Glomerular visceral epithelial cell (primary cell): ENCODE results near the gene ZDHHC18.
A peak's percentile ranks its signal among the peaks of the same experiment; 100 is the strongest.
"Not testable (repeated sequence)": the region's sequence is repeated elsewhere in the genome, so short reads cannot be mapped to it uniquely, and the experiment has no call there.

Source experiments
- DNase-seq: peaks from one replicate; pipeline ENCODE4 v3.0.0-alpha.2; 2016; ENCODE audit errors: extremely low spot score

The ZDHHC18 gene

DNA sequence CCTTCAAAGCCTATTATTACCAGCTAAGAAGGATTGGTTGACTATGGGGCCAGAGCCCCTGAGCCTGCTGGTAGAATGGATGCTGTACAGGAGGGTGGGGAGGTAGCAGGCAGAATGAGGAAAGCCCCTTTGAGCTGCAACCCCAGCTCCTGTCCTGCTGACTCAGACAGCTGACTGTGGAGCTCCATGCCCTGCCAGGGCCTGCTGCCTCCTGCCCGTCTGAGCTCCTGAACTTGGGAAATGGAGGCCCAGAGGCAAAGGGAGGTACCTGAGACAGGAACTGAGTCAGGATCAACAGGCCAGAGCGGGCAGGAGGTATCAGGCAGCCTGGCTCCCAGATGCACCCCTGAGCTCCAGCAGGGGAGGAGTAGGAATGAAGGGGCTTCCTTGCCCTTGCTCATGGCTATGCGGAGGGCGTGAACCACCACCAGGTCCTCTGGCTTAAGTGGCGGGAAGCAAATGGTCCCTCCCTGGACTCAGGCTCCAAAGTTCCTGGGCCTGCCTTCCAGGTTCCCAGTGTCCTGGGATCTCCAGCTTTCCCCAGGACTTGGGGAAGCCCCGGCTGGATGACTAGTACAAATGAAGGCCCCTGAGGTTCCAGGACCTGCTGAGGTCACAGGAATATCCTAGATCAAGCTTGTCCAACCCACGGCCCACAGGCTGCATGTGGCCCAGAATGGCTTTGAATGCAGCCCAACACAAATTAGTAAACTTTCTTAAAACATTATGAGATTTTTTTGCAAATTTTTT is 32.6 kb downstream of the ZDHHC18 start:
- DNase-seq, result peak; percentile 28

GRCh38 chr1:26861286-26861701 is 34.8 kb downstream of the ZDHHC18 start:
- peak; percentile 22 for DNase-seq

DNA sequence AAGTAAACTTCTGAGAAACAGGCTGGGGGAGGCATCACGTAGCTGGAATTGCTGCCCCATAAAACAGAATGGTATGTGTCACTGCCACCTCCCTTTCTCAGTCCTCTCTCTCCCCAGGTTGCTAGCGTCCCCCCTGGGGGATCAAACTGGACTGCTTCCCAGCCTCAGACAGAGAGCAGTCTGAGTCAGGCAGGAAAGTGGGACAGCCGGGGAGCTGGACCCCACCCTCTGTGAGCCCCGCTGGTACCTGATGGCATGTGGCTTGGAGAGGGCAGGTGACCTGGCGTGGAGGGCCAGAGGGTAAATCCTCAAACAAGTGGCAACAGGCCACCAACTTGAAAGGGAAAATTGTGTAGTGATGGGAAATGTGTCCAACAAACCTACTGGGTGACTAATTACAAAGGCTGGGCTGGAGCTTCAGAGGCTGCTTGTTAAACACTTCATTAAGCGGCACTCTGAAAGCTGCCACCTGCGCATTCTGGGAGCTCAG is 35.4 kb downstream of the ZDHHC18 start:
- DNase-seq, result peak; percentile 30

DNA sequence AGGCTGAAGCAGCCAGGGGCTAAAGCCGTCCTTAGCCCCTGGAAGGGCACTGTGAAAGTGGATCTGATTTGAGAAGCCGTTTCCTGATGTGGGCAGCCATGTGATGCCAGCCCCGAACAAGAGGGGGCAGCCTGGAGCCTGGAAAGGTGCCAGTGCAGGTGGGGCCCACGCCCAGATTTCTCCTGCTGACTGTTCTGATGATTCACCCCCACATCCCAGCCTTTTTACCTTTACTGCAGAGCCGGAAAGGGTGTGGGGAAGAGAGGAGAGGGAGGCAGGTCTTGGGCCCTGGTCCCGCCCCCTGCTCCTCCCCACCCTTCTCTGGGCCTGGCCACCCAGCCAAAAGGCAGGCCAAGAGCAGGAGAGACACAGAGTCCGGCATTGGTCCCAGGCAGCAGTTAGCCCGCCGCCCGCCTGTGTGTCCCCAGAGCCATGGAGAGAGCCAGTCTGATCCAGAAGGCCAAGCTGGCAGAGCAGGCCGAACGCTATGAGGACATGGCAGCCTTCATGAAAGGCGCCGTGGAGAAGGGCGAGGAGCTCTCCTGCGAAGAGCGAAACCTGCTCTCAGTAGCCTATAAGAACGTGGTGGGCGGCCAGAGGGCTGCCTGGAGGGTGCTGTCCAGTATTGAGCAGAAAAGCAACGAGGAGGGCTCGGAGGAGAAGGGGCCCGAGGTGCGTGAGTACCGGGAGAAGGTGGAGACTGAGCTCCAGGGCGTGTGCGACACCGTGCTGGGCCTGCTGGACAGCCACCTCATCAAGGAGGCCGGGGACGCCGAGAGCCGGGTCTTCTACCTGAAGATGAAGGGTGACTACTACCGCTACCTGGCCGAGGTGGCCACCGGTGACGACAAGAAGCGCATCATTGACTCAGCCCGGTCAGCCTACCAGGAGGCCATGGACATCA is 36.5 kb downstream of the ZDHHC18 start, which contains the start of gene SFN:
Gene SFN, plus strand, starts transcription at position 369 of the 904 bp plus-strand sequence. Its CDS starts 64 bp downstream, at position 433.
- DNase-seq, result peak; percentile 86

- DNase-seq, result no peak
These were observed 37.2 kb downstream of the ZDHHC18 start for GRCh38 chr1:26863685-26864077.

DNA sequence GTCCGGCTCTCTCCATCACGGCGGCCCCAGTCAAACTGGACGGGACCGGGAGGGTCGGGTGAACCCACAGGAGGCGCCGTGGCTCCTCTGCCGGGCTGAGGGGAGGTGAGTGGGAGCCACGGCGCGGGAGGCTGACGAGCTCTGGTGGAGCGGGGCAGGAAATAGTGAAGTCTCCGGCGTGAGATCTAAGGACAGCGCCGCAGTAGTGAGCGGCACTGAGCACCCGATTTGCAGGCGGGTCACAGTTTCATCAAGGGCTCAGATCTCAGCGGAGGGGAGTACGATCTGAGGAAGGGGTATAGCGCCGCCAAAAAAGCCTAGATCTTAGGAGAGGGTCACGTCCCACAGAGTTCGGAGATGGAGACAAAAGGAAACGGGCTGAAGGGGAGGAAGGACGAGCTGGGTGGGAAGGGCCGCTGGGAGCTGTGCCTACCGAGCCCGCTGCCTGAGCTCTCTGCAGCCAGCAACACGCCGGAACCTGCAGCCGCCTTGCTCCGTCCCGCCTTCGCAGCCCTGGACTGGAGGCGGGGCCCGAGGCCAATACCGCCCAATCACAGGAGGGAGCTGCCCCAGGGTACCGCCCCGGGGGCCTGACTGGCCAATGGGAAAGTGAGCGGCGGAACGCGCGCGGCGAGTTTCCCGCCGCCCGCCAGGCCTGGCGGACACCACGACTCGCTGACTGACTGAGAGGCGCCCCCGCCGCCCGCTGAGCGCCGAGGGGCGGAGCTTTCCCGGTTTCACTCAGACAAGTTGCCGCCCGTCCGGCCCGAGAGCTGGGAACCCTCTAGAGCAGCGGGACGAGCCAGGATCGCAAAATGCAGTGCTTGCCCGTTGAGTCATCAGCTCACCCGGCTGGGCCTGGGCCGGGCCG is 38.4 kb downstream of the ZDHHC18 start:
- DNase-seq, result peak; percentile 99

GRCh38 chr1:26873097-26873496 is 46.6 kb downstream of the ZDHHC18 start:
- not testable (repeated sequence) for DNase-seq

GRCh38 chr1:26874896-26875295 is 48.4 kb downstream of the ZDHHC18 start:
- no peak for DNase-seq

GRCh38 chr1:26877326-26877725 is 50.8 kb downstream of the ZDHHC18 start:
- DNase-seq, result no peak

DNA sequence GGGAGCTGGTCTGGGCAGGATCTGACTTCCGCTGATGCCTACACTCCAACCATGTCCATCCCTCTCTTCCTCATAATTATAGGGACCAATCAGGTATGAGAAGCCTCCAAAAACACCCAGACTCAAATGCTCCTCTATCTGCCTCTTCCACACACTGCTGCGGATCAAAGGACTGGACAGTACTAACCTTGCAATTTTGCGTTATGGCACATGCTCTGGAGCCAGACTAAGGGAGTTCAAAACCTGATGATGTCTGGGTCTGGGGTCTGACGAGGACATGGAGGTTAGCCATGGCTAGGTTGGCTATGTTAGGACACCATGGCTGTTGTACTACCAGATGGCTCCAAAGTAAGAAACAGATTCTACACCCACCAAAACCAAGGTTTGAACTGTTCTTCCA is 53.3 kb downstream of the ZDHHC18 start:
- DNase-seq, result no peak

DNA sequence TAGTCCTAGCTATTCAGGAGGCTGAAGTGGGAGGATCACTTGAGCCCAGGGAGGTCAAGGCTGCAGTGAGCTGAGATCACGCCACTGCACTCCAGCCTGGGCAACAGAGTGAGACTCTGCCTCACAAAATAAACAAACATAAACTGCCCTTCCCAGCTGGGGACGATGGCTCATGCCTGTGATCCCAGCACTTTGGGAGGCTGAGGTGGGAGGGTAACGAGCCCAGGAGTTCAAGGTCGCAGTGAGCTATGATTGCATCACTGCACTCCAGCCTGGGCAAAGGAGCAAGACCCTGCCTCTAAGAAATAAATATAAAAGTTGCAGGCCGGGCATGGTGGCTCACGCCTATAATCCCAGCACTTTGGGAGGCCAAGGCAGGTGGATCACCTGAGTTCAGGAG is 55.1 kb downstream of the ZDHHC18 start:
- not testable (repeated sequence) for DNase-seq

DNA sequence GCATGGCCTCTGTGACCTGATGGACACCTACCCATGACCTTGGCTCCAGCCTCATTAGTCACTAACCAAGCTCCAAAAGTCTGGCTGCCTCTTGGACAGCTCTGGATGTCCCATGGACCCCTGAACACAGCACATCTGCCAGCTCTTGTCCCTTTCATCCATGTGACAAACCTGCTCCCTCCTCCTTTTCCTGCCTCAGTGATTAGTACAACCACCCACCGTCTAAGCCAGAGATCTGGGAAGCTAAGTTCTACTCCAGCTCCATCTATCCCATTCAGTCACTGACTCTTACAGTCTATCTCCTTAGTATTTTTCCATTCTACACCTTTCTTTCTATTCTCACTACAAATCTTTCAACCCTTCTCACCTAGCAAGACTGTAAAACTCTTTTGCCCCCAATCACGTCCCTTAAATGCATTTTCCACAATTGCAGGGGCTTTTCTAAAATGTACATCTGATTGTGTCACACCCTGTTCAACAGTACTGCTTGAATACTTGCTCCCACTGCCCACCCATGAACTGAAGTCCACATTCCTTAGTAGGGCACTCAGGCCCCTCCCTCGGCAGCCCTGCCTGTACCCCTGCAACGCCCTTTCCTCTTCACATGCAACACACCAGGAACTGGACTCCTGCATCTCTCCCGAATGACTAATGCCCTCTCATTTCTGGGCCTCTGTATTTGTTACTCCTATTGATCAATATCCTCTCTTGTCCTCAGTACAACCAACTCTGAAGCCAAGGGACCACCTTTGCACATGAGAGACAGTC is 56.4 kb downstream of the ZDHHC18 start:
- DNase-seq, result no peak

DNA sequence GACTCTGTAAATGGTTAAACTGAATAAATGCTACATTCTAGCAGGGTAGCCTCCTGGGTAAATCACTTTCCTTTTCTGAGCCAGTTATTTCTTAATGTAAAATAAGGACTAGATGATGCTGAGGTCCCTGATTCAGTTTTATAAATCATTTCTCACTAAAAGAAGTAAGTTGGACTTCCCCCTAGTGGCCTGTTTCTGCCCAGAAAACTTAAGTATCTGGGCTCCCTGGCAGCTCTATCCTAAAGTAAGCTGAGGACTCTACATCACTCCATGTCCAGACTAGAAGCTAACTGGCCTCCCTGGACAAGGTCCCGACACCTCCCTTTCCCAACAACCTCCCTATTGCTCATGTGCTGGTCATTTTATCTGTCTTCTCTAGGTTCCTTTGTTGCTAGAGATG is 60.6 kb downstream of the ZDHHC18 start:
- peak; percentile 49 for DNase-seq

GRCh38 chr1:26888231-26888630 is 61.7 kb downstream of the ZDHHC18 start:
- DNase-seq, result no peak

GRCh38 chr1:26889551-26890466 is 63.3 kb downstream of the ZDHHC18 start, which contains the start of gene GPN2:
Gene GPN2 (minus strand): TSS chr1:26890283. CDS start chr1:26890096, 187 bp downstream.
- peak; percentile 67 for DNase-seq

- DNase-seq, result no peak
These were observed 63.9 kb downstream of the ZDHHC18 start for GRCh38 chr1:26890467-26890796.

GRCh38 chr1:26894263-26894662 is 67.8 kb downstream of the ZDHHC18 start:
- DNase-seq, result no peak

DNA sequence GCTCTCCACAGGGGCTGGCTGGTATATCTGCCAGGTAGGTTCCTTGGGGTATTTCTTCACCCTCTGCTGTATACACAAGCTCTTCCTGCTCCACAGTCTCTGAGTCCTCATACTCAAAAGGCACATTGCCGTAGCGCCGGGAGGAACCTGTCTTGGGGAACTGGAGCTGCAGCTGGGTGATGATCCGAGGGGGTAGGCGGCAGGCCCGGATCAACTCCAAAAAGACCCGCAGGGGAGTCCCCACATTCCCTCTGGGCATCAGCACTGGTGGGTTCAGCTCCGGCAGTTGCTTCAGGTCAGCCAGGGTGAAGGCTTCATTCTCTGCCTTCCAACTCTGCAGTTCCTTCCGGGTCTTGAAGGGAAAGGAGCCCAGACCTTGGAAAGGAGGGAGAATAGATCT is 70.9 kb downstream of the ZDHHC18 start:
- no peak for DNase-seq

DNA sequence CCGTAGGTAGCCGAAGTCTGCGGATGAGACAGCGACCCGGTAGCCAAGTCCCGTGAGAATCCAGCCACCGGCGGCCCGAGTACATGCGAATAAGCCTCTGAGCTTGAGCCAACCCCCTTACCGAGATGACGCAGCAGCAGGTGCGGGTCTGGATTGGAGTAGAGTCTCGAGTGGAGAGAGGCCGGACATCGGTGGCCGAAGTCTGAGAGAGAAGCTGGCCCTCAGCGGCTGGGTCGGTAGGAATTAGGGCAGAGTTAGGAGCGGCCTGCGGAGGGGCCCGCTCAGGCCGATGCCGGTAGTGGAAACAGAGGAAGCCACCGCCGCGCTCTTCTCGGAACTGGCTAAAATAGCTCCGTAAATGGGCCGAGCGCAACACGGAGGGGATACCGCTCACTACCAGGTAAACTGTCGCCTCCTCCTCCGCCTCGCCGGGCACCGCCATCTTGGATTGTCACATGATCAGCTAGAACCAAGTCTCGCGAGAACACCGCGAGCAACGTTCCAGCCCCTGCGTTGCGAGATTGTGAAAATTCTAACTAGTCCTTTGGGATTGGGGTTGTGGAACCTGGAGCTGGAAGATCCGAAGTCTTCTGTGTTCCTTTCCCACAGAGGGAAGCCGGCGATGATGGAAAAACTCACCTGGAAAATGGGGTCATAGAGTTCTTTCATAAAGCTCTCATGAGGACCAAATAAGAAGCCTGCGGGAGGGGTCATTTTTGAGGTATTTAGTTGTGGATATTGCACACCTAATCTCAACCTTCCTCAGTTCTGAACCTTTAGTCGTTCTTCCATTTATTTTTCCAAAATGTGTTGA is 73.7 kb downstream of the ZDHHC18 start, which contains the start of gene GPATCH3:
Gene GPATCH3, minus strand, starts transcription at position 467 of the 814 bp plus-strand sequence. Its CDS starts 25 bp downstream, at position 442.
- DNase-seq, result peak; percentile 91
